ENCODE results near the gene PCCA.

DNA sequence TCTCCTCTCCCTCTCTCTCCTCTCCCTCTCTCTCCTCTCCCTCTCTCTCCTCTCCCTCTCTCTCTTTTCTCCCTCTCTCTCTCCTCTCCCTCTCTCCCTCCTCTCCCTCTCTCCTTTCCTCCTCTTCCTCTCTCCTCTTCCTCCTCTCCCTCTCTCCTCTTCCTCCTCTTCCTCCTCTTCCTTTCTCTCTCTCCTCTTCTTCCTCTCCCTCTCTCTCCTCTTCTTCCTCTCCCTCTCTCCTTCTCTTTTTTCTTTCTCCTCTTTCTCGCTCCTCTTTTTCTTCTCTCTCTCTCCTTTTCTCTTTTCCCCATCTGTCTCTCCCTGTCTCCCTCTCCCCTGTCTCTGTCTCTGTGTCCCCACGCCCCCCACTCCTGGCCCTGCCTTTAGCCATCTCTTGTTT, 363.0 kb downstream of the PCCA start:
- no peak for TF ChIP-seq POLR2A (IDR thresholded peaks at IDR 0.05)
- TF ChIP-seq, protein P1, sequence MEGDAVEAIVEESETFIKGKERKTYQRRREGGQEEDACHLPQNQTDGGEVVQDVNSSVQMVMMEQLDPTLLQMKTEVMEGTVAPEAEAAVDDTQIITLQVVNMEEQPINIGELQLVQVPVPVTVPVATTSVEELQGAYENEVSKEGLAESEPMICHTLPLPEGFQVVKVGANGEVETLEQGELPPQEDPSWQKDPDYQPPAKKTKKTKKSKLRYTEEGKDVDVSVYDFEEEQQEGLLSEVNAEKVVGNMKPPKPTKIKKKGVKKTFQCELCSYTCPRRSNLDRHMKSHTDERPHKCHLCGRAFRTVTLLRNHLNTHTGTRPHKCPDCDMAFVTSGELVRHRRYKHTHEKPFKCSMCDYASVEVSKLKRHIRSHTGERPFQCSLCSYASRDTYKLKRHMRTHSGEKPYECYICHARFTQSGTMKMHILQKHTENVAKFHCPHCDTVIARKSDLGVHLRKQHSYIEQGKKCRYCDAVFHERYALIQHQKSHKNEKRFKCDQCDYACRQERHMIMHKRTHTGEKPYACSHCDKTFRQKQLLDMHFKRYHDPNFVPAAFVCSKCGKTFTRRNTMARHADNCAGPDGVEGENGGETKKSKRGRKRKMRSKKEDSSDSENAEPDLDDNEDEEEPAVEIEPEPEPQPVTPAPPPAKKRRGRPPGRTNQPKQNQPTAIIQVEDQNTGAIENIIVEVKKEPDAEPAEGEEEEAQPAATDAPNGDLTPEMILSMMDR (IDR thresholded peaks at IDR 0.05): no peak
